Fibroblast of skin of scalp (primary cell): ENCODE results near the gene C6orf136.
A peak's percentile ranks its signal among the peaks of the same experiment; 100 is the strongest.

Experiments used
- DNase-seq: peaks from one replicate; pipeline ENCODE4 v3.0.0-alpha.2; 2013

C6orf136 gene

GRCh38 chr6:30686908-30687658 is 40.1 kb downstream of the C6orf136 start:
- peak; percentile 98 for DNase-seq

GRCh38 chr6:30687659-30688431 is 40.9 kb downstream of the C6orf136 start:
- DNase-seq = peak; percentile 60

- DNase-seq = no peak
Measured at GRCh38 chr6:30688569-30688968, 41.6 kb downstream of the C6orf136 start.

- no peak for DNase-seq
Measured at GRCh38 chr6:30689022-30689865, 42.3 kb downstream of the C6orf136 start.

GRCh38 chr6:30689985-30690384 is 43.1 kb downstream of the C6orf136 start:
- DNase-seq = no peak

GRCh38 chr6:30690403-30691207 is 43.7 kb downstream of the C6orf136 start, which contains the start of gene NRM:
TSS of gene NRM (minus strand) at chr6:30690984. CDS start at chr6:30690974, 10 bp downstream.
- peak; percentile 89 for DNase-seq

GRCh38 chr6:30691208-30691847 is 44.4 kb downstream of the C6orf136 start:
- peak; percentile 29 for DNase-seq

DNA sequence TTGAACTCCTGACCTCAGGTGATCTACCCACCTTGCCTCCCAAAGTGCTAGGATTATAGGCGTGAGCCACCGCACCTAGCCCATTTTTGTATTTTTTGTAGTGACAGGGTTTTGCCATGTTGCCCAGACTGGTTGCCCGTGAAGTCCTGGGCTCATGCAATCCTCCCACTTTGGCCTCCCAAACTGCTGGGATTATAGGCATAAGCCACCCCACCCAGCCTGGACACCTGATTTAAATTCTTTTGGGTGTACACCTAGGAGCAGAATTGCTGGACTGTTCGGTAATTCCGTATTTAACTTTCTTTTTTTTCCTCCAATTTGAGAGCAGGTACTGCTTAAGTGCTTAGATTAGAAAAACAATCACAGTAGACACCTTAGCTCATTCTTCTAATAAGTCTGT is 49.5 kb downstream of the C6orf136 start:
- no peak for DNase-seq

- DNase-seq = no peak
Measured at GRCh38 chr6:30700340-30700739, 53.4 kb downstream of the C6orf136 start.
